A549 (cell line): ENCODE results near the gene PPBP. TPM values are rescaled to one million over a fixed set of nuclear protein-coding genes. Genes with fewer than 3 reads are reported as not detected.
A peak's percentile ranks its signal among the peaks of the same experiment; 100 is the strongest.

ENCODE experiments used
- ATAC-seq, 2 experiments: fragments of 200-7000 bp in 1 of 2; fragments of >200 bp in 1 of 2; cut with Nextera tagmentation in 1 of 2; cut with Tn5 transposase in 1 of 2; 3 replicates each; pipeline versions ENCODE4 v1.8.0 to v1.9.1; 2018 to 2020; ENCODE audit warnings: mild to moderate bottlenecking in 1 of 2, moderate library complexity in 1 of 2
- CTCF ChIA-PET: fragments of 300-600 bp; sonication (Branson Sonifier 250); formaldehyde crosslinking; extraction: SDS; loops from one replicate; lab custom pipeline; 2021; ENCODE audit warnings: antibody characterized with exemption, inconsistent platforms; lab: Yijun Ruan, JAX
- POLR2A ChIA-PET: fragments of 350-600 bp; formaldehyde crosslinking; extraction: SDS; loops from one replicate; lab custom pipeline; 2021; ENCODE audit warnings: antibody characterized with exemption, inconsistent platforms; lab: Yijun Ruan, JAX
- DNase-seq, 2 experiments: peaks; one replicate each; pipeline versions ENCODE4 v3.0.0 to v3.0.0-alpha.2; 2011 to 2016; ENCODE audit warnings: low read depth in 1 of 2, low spot score in 1 of 2
- FAIRE-seq: peaks from 2 replicates; lab custom pipeline; 2011; peaks lifted over from hg19 to GRCh38; lab: Jason Lieb, UNC
- H3K27ac ChIP-seq, 2 experiments: fragments of >200 bp; sonication (Bioruptor Twin); formaldehyde crosslinking; 3 replicates each; pipeline ENCODE4 v1.5.1; 2016 to 2017
- H3K4me1 ChIP-seq: fragments of >200 bp; sonication (Bioruptor Twin); formaldehyde crosslinking; 3 replicates; pipeline ENCODE4 v1.6.1; 2016
- H3K4me2 ChIP-seq: fragments of >200 bp; sonication (Bioruptor Twin); formaldehyde crosslinking; 3 replicates; pipeline ENCODE4 v1.6.1; 2016
- H3K4me3 ChIP-seq: fragments of >200 bp; sonication (Bioruptor Twin); formaldehyde crosslinking; 3 replicates; pipeline ENCODE4 v1.5.1; 2016
- H3K9me3 ChIP-seq: fragments of >200 bp; sonication (Bioruptor Twin); formaldehyde crosslinking; 3 replicates; pipeline ENCODE4 v1.6.1; 2016
- ATOH8 ChIP-seq: fragments of 250-450 bp; sonication (Bioruptor Pico); IDR thresholded peaks from 2 replicates; pipeline ENCODE4 v1.5.0; 2020; ENCODE audit warnings: low read depth, mild to moderate bottlenecking, moderate library complexity
- CBX2 ChIP-seq: fragments of 200-600 bp; sonication (generic); IDR thresholded peaks from 2 replicates; pipeline ENCODE4 v1.6.1; 2016; ENCODE audit warnings: low read depth, mild to moderate bottlenecking, borderline replicate concordance
- CBX8 ChIP-seq: fragments of 200-600 bp; sonication (generic); IDR thresholded peaks from 2 replicates; pipeline ENCODE4 v1.6.1; 2016
- CEBPB ChIP-seq, 2 experiments: fragments of >200 bp in 1 of 2; sonication (Bioruptor Twin) in 1 of 2; formaldehyde crosslinking in 1 of 2; IDR thresholded peaks; 2 replicates each; pipeline ENCODE4 v1.6.1; 2012 to 2016
- EHMT2 ChIP-seq: fragments of 200-600 bp; sonication (generic); IDR thresholded peaks from 2 replicates; pipeline ENCODE4 v1.6.1; 2016; ENCODE audit warnings: antibody characterized with exemption, low read depth, mild to moderate bottlenecking, moderate library complexity
- ELK1 ChIP-seq: fragments of 150-350 bp; IDR thresholded peaks from 2 replicates; pipeline ENCODE4 v1.6.1; 2014; ENCODE audit warnings: low read depth, mild to moderate bottlenecking, low read length
- EP300 ChIP-seq, 2 experiments: fragments of >200 bp; sonication (Bioruptor Twin); formaldehyde crosslinking; IDR thresholded peaks; 2 replicates in 1 of 2; 3 replicates in 1 of 2; pipeline ENCODE4 v1.6.1; 2016 to 2017
- FOXS1 ChIP-seq: fragments of 250-450 bp; sonication (Bioruptor Pico); IDR thresholded peaks from 2 replicates; pipeline ENCODE4 v1.5.0; 2020; ENCODE audit warnings: mild to moderate bottlenecking, moderate library complexity
- HDAC2 ChIP-seq: fragments of 200-600 bp; sonication (generic); IDR thresholded peaks from 2 replicates; pipeline ENCODE4 v1.6.1; 2016
- HOXA7 ChIP-seq: fragments of 250-450 bp; sonication (Bioruptor Pico); IDR thresholded peaks from 2 replicates; pipeline ENCODE4 v1.5.0; 2020; ENCODE audit warnings: mild to moderate bottlenecking, moderate library complexity
- HOXB13 ChIP-seq: fragments of 250-450 bp; sonication (Bioruptor Pico); IDR thresholded peaks from 2 replicates; pipeline ENCODE4 v1.5.0; 2020; ENCODE audit warnings: low read depth, mild to moderate bottlenecking, moderate library complexity
- KDM1A ChIP-seq: fragments of 200-600 bp; sonication (generic); IDR thresholded peaks from 2 replicates; pipeline ENCODE4 v1.6.1; 2016; ENCODE audit warnings: low read depth, mild to moderate bottlenecking
- KDM5A ChIP-seq: fragments of 200-600 bp; sonication (generic); IDR thresholded peaks from 2 replicates; pipeline ENCODE4 v1.6.1; 2016; ENCODE audit warnings: antibody characterized with exemption, mild to moderate bottlenecking
- MAFK ChIP-seq: fragments of 450-650 bp; IDR thresholded peaks from 2 replicates; pipeline ENCODE4 v1.6.1; 2014; ENCODE audit not compliant: partially characterized antibody
- MAX ChIP-seq: IDR thresholded peaks from 2 replicates; pipeline ENCODE4 v1.6.1; 2012
- PBX3 ChIP-seq: IDR thresholded peaks from 2 replicates; pipeline ENCODE4 v1.6.1; 2012
- PHF8 ChIP-seq: fragments of 200-600 bp; sonication (generic); IDR thresholded peaks from 2 replicates; pipeline ENCODE4 v1.6.1; 2016; ENCODE audit warnings: low read depth, mild to moderate bottlenecking, antibody characterized with exemption, moderate library complexity, borderline replicate concordance
- POLR2A ChIP-seq: IDR thresholded peaks from 2 replicates; pipeline ENCODE4 v1.6.1; 2012; ENCODE audit warnings: mild to moderate bottlenecking, low read length
- RFX5 ChIP-seq: fragments of 450-650 bp; IDR thresholded peaks from 2 replicates; pipeline ENCODE4 v1.7.1; 2014; ENCODE audit warnings: antibody characterized with exemption, mild to moderate bottlenecking, moderate library complexity
- RNF2 ChIP-seq: fragments of 200-600 bp; sonication (generic); IDR thresholded peaks from 2 replicates; pipeline ENCODE4 v1.6.1; 2016; ENCODE audit warnings: low read depth, mild to moderate bottlenecking, antibody characterized with exemption, moderate library complexity, borderline replicate concordance
- ZC3H11A ChIP-seq: fragments of 450-650 bp; IDR thresholded peaks from 2 replicates; pipeline ENCODE4 v1.6.1; 2014; ENCODE audit warnings: antibody characterized with exemption, mild to moderate bottlenecking
- ZNF302 ChIP-seq: fragments of 250-450 bp; sonication (Bioruptor Pico); IDR thresholded peaks from 2 replicates; pipeline ENCODE4 v1.9.0; 2021; ENCODE audit warnings: inconsistent platforms, mild to moderate bottlenecking, moderate library complexity
- whole genome bisulfite sequencing: methylation state at CpG from one replicate; pipeline ENCODE4 v1.1.6; 2017; ENCODE audit errors: missing lambda C conversion rate; 5-methylcytosine and 5-hydroxymethylcytosine counted together
- polyA plus RNA-seq, 4 experiments: library from polyadenylated mRNA; depleted of rRNA in 3 of 4; stranded (reverse); fragments of >200 nt; fragmentation: RNase III in 1 of 4; extraction: RNeasy Plus Mini Kit Qiagen cat#74134 plus additional on column Dnase treatment in 1 of 4; gene quantifications; 2 replicates in 3 of 4; 3 replicates in 1 of 4; pipeline ENCODE4 v1.2.3, GENCODE V29; 2011 to 2017
- TF ChIP-seq, protein P1 (sequence below): fragments of 200-600 bp; sonication (generic); IDR thresholded peaks from 2 replicates; pipeline ENCODE4 v1.6.1; 2016; ENCODE audit warnings: antibody characterized with exemption, mild to moderate bottlenecking, moderate library complexity

Gene PPBP
- polyA plus RNA-seq, 2 of the 4 experiments (the other 2 are of a cell fraction) = 0.16 to 0.35 TPM

GRCh38 chr4:74013264-74013663 lies 25.3 kb upstream of the PPBP start:
- Histone ChIP-seq H3K4me1 (peaks cover 14% of the 10 kb centered on the region; the same call in 2 of the 3 replicates), H3K4me3 (no peak overlapping the region), H3K4me2 (no peak overlapping the region), H3K9me3 (no peaks in the 10 kb centered on the region; the same call in 2 of the 3 replicates), H3K27ac (no peak overlapping the region)
- FAIRE-seq = no peak
- DNase-seq = no peak
- ATAC-seq = no peak
- 70% methylated on average over 2 of the region's 2 CpGs for WGBS
- TF ChIP-seq KDM1A (no peak), ZNF302 (CRISPR knock-in tag) (no peak), CBX8 (no peak), CBX2 (no peak), EHMT2 (no peak), HOXA7 (CRISPR knock-in tag) (no peak), POLR2A (no peak), PHF8 (no peak), RNF2 (no peak), RFX5 (no peak), ATOH8 (no peak), CEBPB (IDR thresholded peaks at IDR 0.05) (no peak), PBX3 (no peak), HOXB13 (CRISPR knock-in tag) (no peak), EP300 (IDR thresholded peaks at IDR 0.05) (no peak), MAX (no peak), ELK1 (no peak), HDAC2 (no peak)
- TF ChIP-seq, protein P1, sequence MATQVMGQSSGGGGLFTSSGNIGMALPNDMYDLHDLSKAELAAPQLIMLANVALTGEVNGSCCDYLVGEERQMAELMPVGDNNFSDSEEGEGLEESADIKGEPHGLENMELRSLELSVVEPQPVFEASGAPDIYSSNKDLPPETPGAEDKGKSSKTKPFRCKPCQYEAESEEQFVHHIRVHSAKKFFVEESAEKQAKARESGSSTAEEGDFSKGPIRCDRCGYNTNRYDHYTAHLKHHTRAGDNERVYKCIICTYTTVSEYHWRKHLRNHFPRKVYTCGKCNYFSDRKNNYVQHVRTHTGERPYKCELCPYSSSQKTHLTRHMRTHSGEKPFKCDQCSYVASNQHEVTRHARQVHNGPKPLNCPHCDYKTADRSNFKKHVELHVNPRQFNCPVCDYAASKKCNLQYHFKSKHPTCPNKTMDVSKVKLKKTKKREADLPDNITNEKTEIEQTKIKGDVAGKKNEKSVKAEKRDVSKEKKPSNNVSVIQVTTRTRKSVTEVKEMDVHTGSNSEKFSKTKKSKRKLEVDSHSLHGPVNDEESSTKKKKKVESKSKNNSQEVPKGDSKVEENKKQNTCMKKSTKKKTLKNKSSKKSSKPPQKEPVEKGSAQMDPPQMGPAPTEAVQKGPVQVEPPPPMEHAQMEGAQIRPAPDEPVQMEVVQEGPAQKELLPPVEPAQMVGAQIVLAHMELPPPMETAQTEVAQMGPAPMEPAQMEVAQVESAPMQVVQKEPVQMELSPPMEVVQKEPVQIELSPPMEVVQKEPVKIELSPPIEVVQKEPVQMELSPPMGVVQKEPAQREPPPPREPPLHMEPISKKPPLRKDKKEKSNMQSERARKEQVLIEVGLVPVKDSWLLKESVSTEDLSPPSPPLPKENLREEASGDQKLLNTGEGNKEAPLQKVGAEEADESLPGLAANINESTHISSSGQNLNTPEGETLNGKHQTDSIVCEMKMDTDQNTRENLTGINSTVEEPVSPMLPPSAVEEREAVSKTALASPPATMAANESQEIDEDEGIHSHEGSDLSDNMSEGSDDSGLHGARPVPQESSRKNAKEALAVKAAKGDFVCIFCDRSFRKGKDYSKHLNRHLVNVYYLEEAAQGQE = no peak
- POLR2A ChIA-PET = no interaction called here
- CTCF ChIA-PET = no interaction called here

- no peak overlapping the region for H3K27ac ChIP-seq
- no peak overlapping the region for H3K4me3 ChIP-seq
- H3K4me1 ChIP-seq = peaks cover 18% of the 10 kb centered on the region; the same call in 2 of the 3 replicates
- ChIA-PET CTCF (no interaction called here), POLR2A (no interaction called here)
- WGBS = 87% methylated on average over 4 of the region's 4 CpGs
- no peak overlapping the region for H3K4me2 ChIP-seq
- FAIRE-seq (no peak), DNase-seq (no peak)
- no peaks in the 10 kb centered on the region; the same call in 2 of the 3 replicates for H3K9me3 ChIP-seq
- no peak for TF ChIP-seq FOXS1
- no peak for TF ChIP-seq ZC3H11A
- no peak for TF ChIP-seq KDM5A
- TF ChIP-seq MAFK = peak; percentile 50
- TF ChIP-seq, all 56 proteins: peak for 1
- ATAC-seq = no peak
These were observed 24.1 kb upstream of the PPBP start for GRCh38 chr4:74012130-74012529.
